ENCODE results near the gene MEI4.
"Not testable (repeated sequence)": the region's sequence is repeated elsewhere in the genome, so short reads cannot be mapped to it uniquely, and the experiment has no call there.

The MEI4 gene

DNA sequence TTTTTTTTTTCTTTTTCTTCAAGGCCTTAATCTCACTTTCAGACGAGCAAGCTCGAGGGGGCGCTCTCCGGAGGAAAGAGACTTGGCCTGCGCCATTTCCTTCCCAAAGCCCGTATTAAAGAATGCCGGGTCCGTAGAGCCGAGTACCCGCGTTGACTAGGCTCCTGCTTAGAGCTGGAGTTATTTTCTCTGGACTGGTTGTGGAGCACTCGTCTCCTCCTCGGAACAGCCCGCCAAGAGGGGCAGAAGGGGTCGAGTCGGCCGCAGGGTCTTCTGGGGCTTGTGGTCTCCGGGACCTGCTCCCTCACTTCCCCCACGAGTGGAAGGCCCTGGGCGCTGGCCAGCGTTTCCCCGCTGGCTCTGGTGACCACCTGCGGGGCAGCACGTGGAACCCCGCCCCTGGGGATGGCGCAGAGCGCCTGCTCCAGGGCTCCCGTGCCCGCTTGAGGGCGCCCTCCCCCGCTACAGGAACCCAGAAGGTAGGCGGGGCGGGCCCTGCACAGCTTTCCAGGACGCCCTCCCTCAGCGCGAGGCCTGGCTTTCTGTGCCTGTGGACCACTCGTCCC lies 2.7 kb upstream of the MEI4 start:
- H2AFZ ChIP-seq (ENCODE audit: low read depth, low read length) = no peak overlapping the region
- H3K4me3 ChIP-seq (ENCODE audit: low read length) = no peak overlapping the region
- no peaks in the 10 kb centered on the region for H3K4me1 ChIP-seq (ENCODE audit: insufficient read depth, low read length)
- H3K27me3 ChIP-seq (ENCODE audit: insufficient read depth, low read length) = no peaks in the 10 kb centered on the region
- H3K9me3 ChIP-seq (ENCODE audit: low read length) = no peaks in the 10 kb centered on the region
- no peaks in the 10 kb centered on the region for H3K36me3 ChIP-seq (ENCODE audit: insufficient read depth, low read length)

DNA sequence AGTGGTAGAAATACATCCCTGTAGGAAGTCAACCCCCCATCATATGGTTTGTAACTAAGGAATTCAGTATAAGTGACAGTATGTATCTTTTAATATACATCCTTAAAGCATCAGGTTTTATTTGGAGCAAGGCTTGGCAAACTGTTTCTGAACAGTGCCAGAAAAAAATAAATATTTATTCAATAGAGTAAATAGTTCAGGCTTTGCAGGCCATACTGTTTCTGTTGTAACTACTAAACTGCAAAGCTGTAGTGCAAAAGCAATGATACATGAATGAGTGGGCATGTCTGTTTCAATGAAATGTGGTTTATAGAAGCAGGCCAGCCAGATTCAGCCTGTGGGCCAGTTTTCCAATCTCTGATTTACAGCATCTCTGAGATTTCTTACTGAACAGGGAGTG lies 977 bp downstream of the MEI4 start:
- no peaks in the 10 kb centered on the region for H3K9me3 ChIP-seq (ENCODE audit: low read length)

DNA sequence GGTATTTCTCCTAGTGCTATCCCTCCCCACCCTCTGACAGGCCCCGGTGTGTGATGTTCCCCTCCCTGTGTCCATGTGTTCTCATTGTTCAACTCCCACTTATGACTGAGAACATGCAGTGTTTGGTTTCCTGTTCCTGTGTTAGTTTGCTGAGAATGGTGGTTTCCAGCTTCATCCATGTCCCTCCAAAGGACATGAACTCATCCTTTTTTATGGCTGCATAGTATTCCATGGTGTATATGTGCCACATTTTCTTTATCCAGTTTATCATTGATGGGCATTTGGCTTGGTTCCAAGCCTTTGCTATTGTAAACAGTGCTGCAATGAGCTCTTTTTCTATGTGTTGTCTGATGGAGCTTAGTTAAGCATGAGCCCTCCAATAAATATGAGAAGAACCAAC lies 2.2 kb downstream of the MEI4 start:
- not testable (repeated sequence) for H3K36me3 ChIP-seq (ENCODE audit: insufficient read depth, low read length); H3K4me3 ChIP-seq (ENCODE audit: low read length); H3K27me3 ChIP-seq (ENCODE audit: insufficient read depth, low read length); H3K9me3 ChIP-seq (ENCODE audit: low read length); H3K4me1 ChIP-seq (ENCODE audit: insufficient read depth, low read length); H2AFZ ChIP-seq (ENCODE audit: low read depth, low read length)

More for the DNA sequence above, 977 bp downstream of the MEI4 start:
- no peaks in the 10 kb centered on the region for H3K4me1 ChIP-seq (ENCODE audit: insufficient read depth, low read length)
- H3K27me3 ChIP-seq (ENCODE audit: insufficient read depth, low read length) = no peaks in the 10 kb centered on the region
- no peak overlapping the region for H3K4me3 ChIP-seq (ENCODE audit: low read length)
- no peaks in the 10 kb centered on the region for H3K36me3 ChIP-seq (ENCODE audit: insufficient read depth, low read length)
- H2AFZ ChIP-seq (ENCODE audit: low read depth, low read length) = no peak overlapping the region

DNA sequence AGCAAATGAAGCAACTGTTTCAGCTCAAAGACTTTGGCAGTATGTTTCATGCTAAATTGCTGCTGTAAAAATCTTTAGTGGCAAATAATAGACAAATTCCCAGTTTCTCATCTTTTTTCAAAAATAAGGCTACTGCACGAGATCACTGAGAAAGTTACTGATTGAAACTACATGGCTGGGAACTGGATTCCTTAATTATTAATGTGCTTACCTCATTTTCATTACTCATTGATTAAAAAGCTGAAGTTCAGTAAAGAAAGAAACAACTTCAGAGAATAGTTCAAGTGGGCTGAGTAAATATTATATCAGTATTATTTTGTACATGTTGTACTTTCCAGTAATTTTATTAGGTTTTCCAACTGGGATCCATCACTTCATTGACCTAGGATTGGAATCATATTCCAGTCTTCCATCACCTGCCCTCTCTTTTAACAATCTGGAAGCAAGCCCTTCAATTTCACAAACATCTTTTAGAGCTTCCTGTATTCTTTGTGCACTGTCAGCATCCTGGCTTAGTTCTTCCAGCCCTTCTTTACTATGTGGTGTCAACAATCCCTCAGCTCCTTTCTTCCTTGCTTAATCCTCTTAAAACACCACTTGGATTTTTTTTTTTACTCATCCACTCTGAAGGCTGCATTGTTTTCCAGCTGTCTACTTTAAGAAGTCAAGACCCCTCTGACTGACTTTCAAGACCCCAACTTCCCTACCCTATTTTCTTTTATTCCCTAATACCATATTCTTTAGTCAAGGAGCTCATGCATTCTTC lies 4.3 kb downstream of the MEI4 start:
- no peak overlapping the region for H3K4me3 ChIP-seq (ENCODE audit: low read length)
- no peaks in the 10 kb centered on the region for H3K9me3 ChIP-seq (ENCODE audit: low read length)
- no peak overlapping the region for H2AFZ ChIP-seq (ENCODE audit: low read depth, low read length)
- H3K4me1 ChIP-seq (ENCODE audit: insufficient read depth, low read length) = no peaks in the 10 kb centered on the region
- no peaks in the 10 kb centered on the region for H3K36me3 ChIP-seq (ENCODE audit: insufficient read depth, low read length)
- no peaks in the 10 kb centered on the region for H3K27me3 ChIP-seq (ENCODE audit: insufficient read depth, low read length)

DNA sequence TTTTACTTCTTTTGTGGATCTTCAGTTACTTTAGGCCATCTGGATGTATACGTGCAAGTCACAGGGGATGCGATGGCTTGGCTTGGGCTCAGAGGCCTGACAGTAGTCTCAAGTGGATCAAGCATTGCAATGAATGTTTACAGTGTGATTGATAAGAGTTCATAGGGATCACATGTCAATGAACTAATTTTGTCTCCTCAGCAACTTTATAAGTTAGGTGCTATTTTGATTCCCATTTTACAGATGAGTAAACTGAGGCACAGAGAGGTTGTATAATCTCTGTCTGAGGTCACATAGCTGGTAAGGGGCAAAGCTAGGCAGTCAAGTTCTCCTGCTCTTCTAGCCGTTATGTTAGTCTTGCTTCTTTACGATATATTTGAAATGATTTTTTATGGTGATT lies 13.5 kb downstream of the MEI4 start:
- no peaks in the 10 kb centered on the region for H3K27me3 ChIP-seq (ENCODE audit: insufficient read depth, low read length)
- no peak overlapping the region for H2AFZ ChIP-seq (ENCODE audit: low read depth, low read length)
- no peak overlapping the region for H3K4me3 ChIP-seq (ENCODE audit: low read length)
- H3K36me3 ChIP-seq (ENCODE audit: insufficient read depth, low read length) = no peaks in the 10 kb centered on the region
- no peaks in the 10 kb centered on the region for H3K4me1 ChIP-seq (ENCODE audit: insufficient read depth, low read length)
- no peaks in the 10 kb centered on the region for H3K9me3 ChIP-seq (ENCODE audit: low read length)

DNA sequence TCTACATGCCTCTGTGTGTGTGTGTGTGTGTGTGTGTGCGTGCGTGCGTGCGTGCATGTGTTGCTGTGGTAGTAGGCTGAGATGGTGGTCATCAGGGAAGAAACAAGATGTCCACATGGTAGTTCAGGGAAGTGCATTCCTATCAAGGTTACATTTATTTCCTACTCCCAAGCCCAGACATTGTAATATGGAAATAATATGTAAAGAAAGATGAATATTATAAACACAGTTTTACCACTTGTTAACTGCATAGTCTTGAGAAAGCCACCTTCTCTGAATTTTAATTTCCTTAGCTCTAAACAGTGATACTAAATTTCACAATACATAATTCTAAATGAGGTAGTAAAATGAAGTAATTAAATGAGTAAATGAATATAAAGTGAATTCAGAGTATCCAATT lies 14.0 kb downstream of the MEI4 start:
- Histone ChIP-seq H3K4me1 (ENCODE audit: insufficient read depth, low read length) (no peaks in the 10 kb centered on the region), H3K36me3 (ENCODE audit: insufficient read depth, low read length) (no peaks in the 10 kb centered on the region), H2AFZ (ENCODE audit: low read depth, low read length) (no peak overlapping the region), H3K27me3 (ENCODE audit: insufficient read depth, low read length) (no peaks in the 10 kb centered on the region), H3K9me3 (ENCODE audit: low read length) (no peaks in the 10 kb centered on the region), H3K4me3 (ENCODE audit: low read length) (no peak overlapping the region)

DNA sequence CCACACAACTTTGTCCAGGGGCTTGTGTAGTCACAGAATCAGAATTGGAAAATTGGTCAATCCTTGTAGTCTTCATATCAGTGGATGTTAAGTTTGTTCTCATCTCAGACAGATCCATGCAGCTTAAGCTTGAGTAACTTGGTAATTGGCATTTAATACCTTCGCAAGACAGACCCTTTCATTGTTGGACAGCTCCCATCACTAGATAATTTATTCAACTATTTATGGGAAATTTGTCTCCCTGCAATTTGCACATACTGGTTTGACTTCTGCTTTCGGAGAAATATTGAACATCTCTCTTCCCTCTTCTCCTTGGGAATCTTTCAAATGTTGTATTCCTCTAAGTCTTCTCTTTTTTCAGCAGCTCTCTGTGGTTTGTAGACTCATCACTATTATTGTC lies 17.1 kb downstream of the MEI4 start:
- Histone ChIP-seq H3K27me3 (ENCODE audit: insufficient read depth, low read length) (no peaks in the 10 kb centered on the region), H3K4me1 (ENCODE audit: insufficient read depth, low read length) (no peaks in the 10 kb centered on the region), H3K36me3 (ENCODE audit: insufficient read depth, low read length) (no peaks in the 10 kb centered on the region), H3K9me3 (ENCODE audit: low read length) (no peaks in the 10 kb centered on the region), H2AFZ (ENCODE audit: low read depth, low read length) (no peak overlapping the region), H3K4me3 (ENCODE audit: low read length) (no peak overlapping the region)

DNA sequence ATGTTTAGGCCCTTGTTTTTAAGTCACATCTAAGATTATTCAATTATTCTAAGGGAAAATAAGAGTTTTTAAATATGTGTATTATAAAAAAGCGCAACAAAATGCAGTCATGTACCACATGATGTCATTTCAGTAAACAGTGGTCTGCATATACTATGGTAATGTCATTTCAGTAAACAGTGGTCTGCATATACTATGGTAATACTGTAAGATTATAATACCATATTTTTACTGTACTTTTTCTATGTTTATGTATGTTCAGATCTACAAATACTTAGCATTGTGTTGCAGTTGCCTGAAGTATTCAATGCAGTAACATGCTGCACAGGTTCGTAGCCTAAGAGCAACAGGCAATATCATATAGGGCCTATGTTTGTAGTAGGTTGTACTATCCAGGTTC lies 21.4 kb downstream of the MEI4 start:
- no peaks in the 10 kb centered on the region for H3K36me3 ChIP-seq (ENCODE audit: insufficient read depth, low read length)
- no peaks in the 10 kb centered on the region for H3K4me1 ChIP-seq (ENCODE audit: insufficient read depth, low read length)
- no peaks in the 10 kb centered on the region for H3K27me3 ChIP-seq (ENCODE audit: insufficient read depth, low read length)
- H3K9me3 ChIP-seq (ENCODE audit: low read length) = no peaks in the 10 kb centered on the region
- no peak overlapping the region for H3K4me3 ChIP-seq (ENCODE audit: low read length)
- no peak overlapping the region for H2AFZ ChIP-seq (ENCODE audit: low read depth, low read length)

DNA sequence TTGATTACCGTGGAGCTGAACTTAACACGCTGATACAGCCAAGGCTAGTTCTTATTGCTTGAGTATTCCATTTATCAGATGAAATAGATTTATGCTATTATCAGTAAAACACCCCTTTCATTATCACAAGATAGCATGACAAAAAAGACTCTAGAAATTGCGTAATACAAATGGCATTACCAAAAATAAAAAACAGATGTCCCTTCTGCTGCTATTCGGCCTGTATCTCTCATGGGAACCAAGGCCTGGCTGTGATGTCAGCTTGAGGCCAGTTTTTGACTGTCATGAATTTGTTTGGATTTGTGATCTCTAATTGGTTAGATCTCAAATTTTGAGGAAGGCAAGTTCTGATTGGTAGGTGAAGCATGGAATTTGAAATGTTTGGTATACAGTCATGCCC lies 25.2 kb downstream of the MEI4 start:
- Histone ChIP-seq H3K4me1 (ENCODE audit: insufficient read depth, low read length) (no peaks in the 10 kb centered on the region), H3K27me3 (ENCODE audit: insufficient read depth, low read length) (no peaks in the 10 kb centered on the region), H3K36me3 (ENCODE audit: insufficient read depth, low read length) (no peaks in the 10 kb centered on the region), H3K9me3 (ENCODE audit: low read length) (no peaks in the 10 kb centered on the region), H3K4me3 (ENCODE audit: low read length) (no peak overlapping the region), H2AFZ (ENCODE audit: low read depth, low read length) (no peak overlapping the region)

DNA sequence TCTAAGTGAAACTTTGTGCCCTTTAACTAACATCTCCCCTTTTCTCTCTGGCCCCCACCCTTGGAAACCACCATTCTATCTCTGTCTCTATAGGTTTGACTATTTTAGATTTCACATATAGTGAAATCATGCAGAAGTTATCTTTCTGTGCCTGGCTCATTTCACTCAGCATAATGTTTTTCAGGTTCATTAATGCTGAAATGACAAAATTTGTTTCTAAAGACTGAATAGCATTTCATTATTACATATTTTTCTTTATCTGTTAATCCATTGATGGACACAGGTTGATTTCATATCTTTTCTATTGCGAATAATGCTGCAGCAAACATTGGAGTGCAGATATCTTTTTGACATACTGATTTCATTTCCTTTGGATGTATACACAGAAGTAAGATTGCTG lies 30.7 kb downstream of the MEI4 start:
- Histone ChIP-seq H2AFZ (ENCODE audit: low read depth, low read length) (no peak overlapping the region), H3K4me3 (ENCODE audit: low read length) (no peak overlapping the region), H3K9me3 (ENCODE audit: low read length) (no peaks in the 10 kb centered on the region), H3K4me1 (ENCODE audit: insufficient read depth, low read length) (no peaks in the 10 kb centered on the region), H3K36me3 (ENCODE audit: insufficient read depth, low read length) (no peaks in the 10 kb centered on the region), H3K27me3 (ENCODE audit: insufficient read depth, low read length) (no peaks in the 10 kb centered on the region)

DNA sequence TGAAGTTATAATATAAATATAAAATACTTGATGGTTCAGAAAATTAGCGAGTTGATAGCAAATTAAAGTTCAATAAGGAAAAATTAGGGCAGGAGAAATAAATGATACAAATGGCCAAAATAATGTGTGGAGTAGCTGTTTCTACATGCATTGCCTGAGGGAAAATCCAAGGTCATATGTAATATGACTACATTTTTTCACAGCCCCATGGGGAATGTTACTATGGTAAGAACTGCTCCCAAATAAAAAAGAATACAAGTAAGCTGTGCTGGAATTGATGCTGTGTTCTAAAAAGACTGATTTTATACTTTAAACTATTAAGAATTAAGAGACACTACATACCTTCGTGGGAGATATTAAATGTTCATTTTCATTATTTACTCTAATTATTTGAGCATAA lies 34.1 kb downstream of the MEI4 start:
- Histone ChIP-seq H3K9me3 (ENCODE audit: low read length) (no peaks in the 10 kb centered on the region), H3K27me3 (ENCODE audit: insufficient read depth, low read length) (no peaks in the 10 kb centered on the region), H3K4me3 (ENCODE audit: low read length) (no peak overlapping the region), H3K4me1 (ENCODE audit: insufficient read depth, low read length) (no peaks in the 10 kb centered on the region), H3K36me3 (ENCODE audit: insufficient read depth, low read length) (no peaks in the 10 kb centered on the region), H2AFZ (ENCODE audit: low read depth, low read length) (no peak overlapping the region)

DNA sequence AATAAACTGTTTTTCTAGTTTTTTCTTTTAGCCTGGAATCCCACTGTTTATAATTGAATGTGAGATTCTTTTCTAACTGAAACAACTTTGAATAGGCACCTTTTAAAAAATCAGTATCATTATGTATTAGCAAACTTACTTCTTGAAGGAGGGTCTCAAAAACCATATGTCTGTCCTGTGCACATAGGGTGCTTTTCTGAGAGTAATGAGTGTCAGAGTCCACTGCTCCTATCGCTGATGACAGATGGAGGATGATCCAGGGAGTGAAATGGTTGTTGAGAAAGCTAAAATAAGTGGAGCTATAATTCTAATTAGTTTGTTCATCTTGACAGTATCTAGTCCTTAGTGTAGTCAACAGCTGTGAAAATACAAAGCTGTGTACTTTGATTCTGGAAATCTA lies 35.8 kb downstream of the MEI4 start:
- H3K4me1 ChIP-seq (ENCODE audit: insufficient read depth, low read length) = no peaks in the 10 kb centered on the region
- no peaks in the 10 kb centered on the region for H3K9me3 ChIP-seq (ENCODE audit: low read length)
- no peaks in the 10 kb centered on the region for H3K36me3 ChIP-seq (ENCODE audit: insufficient read depth, low read length)
- no peak overlapping the region for H2AFZ ChIP-seq (ENCODE audit: low read depth, low read length)
- no peaks in the 10 kb centered on the region for H3K27me3 ChIP-seq (ENCODE audit: insufficient read depth, low read length)
- no peak overlapping the region for H3K4me3 ChIP-seq (ENCODE audit: low read length)

DNA sequence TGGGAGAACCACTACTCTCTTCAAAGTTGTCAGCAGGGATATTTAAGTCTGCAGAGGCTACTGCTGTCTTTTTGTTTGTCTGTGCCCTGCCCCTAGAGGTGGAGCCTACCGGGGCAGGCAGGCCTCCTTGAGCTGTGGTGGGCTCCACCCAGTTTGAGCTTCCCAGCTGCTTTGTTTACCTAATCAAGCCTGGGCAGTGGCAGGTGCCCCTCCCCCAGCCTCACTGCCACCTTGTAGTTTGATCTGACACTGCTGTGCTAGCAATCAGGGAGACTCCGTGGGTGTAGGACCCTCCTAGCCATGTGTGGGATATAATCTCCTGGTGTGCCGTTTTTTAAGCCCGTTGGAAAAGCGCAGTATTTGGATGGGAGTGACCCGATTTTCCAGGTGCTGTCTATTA lies 47.3 kb downstream of the MEI4 start:
- H3K4me3 ChIP-seq (ENCODE audit: low read length); H3K27me3 ChIP-seq (ENCODE audit: insufficient read depth, low read length); H3K36me3 ChIP-seq (ENCODE audit: insufficient read depth, low read length); H3K9me3 ChIP-seq (ENCODE audit: low read length); H2AFZ ChIP-seq (ENCODE audit: low read depth, low read length); H3K4me1 ChIP-seq (ENCODE audit: insufficient read depth, low read length): not testable (repeated sequence)

DNA sequence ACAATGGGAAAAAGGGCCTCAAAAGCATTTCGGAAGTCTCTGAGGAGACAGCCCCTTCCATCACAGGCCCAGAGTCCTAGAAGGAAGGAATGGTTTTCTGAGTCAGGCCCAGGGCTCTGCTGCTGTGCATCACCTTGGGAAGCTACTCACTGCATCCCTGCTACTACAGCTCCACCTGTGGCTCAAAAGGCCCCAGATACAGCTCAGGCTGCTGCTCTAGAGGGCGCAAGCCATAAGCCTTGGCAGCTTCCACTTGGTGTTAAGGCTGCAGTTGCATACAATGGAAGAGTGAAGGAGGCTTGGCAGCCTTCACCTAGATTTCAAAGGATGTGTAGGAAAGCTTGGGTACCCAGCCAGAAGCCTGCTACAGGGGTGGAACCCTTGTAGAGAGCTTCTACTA lies 54.8 kb downstream of the MEI4 start:
- no peaks in the 10 kb centered on the region for H3K9me3 ChIP-seq (ENCODE audit: low read length)
- no peaks in the 10 kb centered on the region for H3K36me3 ChIP-seq (ENCODE audit: insufficient read depth, low read length)
- H2AFZ ChIP-seq (ENCODE audit: low read depth, low read length) = no peak overlapping the region
- H3K4me1 ChIP-seq (ENCODE audit: insufficient read depth, low read length) = no peaks in the 10 kb centered on the region
- H3K27me3 ChIP-seq (ENCODE audit: insufficient read depth, low read length) = no peaks in the 10 kb centered on the region
- no peak overlapping the region for H3K4me3 ChIP-seq (ENCODE audit: low read length)

Data from neuron (in vitro differentiated cells).